Stimulated activated CD8-positive, alpha-beta memory T cell treated with anti-CD3 and anti-CD28 coated beads, Interleukin-4, amount 100 ng/mL, for 24 hours (primary cell): ENCODE measurements around the gene NRIP3.
"Not testable (repeated sequence)": the region's sequence is repeated elsewhere in the genome, so short reads cannot be mapped to it uniquely, and the experiment has no call there.

Source experiments
- DNase-seq: peaks from one replicate; pipeline ENCODE4 v3.0.0-alpha.2; 2020; ENCODE audit warnings: low read depth

The NRIP3 gene

DNA sequence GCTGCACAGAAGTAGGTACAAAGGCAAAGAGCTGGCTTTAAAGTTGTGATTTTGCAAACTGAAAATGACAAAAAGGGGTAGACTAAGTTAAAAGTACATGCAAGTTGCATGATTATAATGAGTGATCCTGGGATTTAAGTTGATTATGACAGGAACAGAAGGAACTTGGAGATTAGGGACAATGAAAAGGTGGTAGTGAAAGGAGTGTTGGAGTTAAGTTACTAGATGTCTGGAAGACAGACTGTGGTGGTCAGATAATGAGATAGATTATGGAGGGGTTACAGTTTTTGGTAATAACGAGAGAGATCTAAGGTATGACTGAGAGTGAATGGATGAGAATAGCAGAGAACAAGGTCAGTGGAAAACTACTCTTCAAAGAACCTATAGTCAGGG is 31.9 kb downstream of the NRIP3 start:
- DNase-seq: no peak

- no peak for DNase-seq
Measured at GRCh38 chr11:8971196-8971923, 32.4 kb downstream of the NRIP3 start.

DNA sequence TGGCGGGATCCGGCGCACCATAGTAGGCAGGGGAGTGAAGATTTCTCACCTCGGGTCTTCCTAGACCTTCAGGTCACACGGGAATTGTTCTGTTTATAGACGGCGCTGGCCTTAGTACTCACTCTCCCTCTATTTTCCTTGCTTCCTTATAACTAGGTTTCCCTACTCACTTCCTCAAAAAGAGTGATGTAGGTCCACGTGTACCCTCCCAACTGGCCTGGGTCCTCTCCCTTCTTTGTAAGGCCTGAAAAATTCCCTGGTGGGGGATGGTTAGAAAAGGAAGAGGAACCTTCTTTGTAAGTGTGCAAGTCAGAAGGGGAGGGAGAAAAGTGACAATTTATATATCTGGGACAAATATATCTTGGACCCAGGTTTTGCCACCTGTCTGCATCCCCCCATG is 36.6 kb downstream of the NRIP3 start:
- no peak for DNase-seq

DNA sequence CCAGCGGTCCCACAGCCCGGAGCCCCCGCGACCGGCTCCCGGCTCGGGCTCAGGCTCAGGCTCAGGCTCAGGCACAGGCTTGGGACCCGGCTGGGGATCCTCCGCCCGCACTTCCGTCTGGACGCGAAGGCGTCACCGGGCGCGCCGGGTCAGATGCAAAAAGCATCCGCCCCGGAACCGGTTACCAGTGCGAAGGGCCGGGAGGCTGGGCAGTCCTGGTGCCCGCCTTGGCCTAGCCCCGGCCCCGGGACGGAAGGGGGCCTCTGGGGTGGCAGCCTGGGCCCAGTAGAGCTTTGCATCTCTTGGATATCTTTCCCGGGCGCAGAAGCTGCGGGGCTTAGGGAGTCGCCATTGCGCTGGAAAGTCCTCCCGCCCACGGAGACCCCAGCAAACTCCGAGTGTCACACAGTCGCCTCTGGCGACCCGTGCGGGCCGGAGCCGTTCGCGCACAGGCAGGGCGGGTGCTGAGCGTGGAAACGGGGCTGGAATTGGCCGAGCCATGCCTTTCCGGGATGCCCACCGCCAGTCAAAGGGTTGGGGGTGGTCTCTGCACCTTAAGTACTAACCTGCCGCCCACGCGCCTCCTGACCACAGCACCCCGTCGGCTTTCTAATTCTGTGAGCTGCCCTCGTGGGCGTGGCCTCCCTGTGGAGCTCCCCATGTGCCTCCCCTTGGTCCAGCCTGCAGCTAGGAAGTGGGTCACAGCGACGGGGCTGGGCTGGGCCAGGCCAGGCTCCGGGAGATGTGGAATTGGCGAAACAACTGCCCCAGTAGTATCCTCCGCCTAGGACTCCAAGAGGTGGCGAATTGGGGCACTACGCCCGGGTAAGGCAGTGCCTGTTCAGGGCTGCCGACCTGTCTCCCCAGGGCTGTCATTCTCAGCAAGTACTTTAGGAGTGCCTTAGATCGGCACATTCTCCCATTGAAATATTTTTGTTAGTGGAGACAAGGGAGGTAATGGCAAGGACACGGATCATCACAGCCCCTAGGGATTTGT is 39.2 kb downstream of the NRIP3 start, which contains the start of gene TMEM9B:
Gene TMEM9B (minus strand): TSS at position 119 of the 997 bp plus-strand sequence. CDS start 129 bp downstream, outside the sequence.
- peak; percentile 79 for DNase-seq

- DNase-seq: peak; percentile 61
Measured at GRCh38 chr11:8963569-8964323, 40.1 kb downstream of the NRIP3 start.

GRCh38 chr11:8962841-8963240 is 41.0 kb downstream of the NRIP3 start:
- DNase-seq: no peak

- no peak for DNase-seq
Measured at GRCh38 chr11:8961401-8961800, 42.4 kb downstream of the NRIP3 start.

GRCh38 chr11:8959546-8960166 is 44.1 kb downstream of the NRIP3 start:
- no peak for DNase-seq

- no peak for DNase-seq
Measured at GRCh38 chr11:8956860-8957259, 46.9 kb downstream of the NRIP3 start.

- DNase-seq: no peak
Measured at GRCh38 chr11:8948886-8949285, 54.9 kb downstream of the NRIP3 start.

DNA sequence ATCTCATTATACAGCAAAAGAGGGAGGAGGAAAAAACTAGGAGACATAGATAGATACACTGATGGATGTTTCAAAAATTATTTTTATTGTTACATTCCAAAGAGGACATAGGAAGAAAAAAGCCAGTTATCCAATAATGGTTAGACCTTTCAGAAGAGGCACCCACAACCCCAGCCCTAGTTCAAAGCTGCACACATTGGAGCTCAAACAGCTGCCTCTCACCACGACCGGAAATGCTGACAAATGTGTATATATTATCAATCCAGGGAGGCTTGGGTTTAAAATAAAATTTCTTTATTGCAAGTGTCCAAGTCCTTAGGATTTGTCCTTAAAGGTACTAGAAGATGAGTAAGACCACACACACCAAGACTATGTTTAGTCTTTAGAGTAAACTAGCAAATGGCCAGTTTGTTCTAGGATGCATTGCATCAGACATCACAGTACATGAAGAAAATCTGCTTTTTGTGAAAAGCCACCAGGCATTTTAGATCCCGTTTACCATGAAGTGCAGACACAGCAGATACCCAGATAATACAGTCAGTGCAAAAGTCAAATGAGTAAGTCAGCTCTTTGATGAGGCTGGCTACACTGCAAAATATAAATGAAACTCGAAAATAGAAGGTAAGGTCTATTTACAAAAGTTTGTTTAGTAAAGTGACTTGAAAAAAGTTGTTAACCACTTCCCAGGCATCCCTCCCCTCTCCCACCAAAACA is 56.4 kb downstream of the NRIP3 start:
- DNase-seq: no peak

DNA sequence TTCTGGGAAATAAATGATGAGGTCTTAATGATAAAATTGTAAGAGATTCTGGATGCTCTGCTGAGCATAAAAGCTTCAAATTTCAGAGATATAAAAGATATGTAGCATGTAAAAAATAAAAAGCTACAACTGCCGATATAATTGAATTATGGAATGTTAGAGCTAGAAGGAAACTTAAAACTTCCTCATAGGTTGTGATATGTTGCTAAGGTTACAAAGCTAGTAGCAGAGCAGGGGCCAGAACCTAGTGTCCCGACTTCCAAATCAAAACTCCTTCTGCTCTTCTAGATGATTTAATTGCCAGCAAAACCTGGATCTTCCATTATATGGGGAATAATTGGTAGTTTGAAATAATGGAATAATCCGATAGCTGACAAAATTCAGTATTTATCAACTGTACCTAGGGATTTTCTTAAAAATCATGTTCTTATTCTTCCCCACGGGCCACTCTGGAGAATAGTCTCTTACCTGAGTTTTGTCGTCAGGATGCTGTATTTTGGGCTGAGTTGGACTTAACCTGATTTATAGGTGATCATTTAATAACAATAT is 61.2 kb downstream of the NRIP3 start, which contains the start of gene ASCL3:
Gene ASCL3 (minus strand): TSS at position 499 of the 549 bp plus-strand sequence. CDS start 4,855 bp downstream, outside the sequence.
- DNase-seq: no peak

- DNase-seq: no peak
Measured at GRCh38 chr11:8941341-8942103, 62.3 kb downstream of the NRIP3 start.

GRCh38 chr11:8937659-8938058 is 66.1 kb downstream of the NRIP3 start:
- no peak for DNase-seq

DNA sequence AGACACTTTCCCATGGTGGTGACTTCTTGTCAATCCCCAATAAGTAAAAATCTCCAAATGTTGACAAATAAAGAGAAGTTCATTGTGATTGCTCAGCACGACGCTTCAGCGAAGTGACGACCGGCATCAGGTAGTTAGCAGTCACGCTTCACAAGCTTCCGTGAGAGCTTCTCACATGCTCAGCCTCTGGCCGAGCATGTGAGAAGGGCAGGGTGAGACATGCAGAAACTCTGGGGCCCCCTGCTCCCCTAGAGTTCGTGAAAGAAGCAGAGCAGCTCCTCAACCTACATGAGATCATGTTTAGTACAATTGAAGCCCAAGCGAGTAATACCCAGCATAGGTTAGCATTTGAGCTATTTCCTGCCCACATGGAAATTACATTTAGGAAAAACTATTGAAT is 66.6 kb downstream of the NRIP3 start:
- no peak for DNase-seq

GRCh38 chr11:8935789-8936188 is 68.0 kb downstream of the NRIP3 start:
- DNase-seq: not testable (repeated sequence)

GRCh38 chr11:8934742-8935488 is 68.9 kb downstream of the NRIP3 start:
- DNase-seq: no peak

DNA sequence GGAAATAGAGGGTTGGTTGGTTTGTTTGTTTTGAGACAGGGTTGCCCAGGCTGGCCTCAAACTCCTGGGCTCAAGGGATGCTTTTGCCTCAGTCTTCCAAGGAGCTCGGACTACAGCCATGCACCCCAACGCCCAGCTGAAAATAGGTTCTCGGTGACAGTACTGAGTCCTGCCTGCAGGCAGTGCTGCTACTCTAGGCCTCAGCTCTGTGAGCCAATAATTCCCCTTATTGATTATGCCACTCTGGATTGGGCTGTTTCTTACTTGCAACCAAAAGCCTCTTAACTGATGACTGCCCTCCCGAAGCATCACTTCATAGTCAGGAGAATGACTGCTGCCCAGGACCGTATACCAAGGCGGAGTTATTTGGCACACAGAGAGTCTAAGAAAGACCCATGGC is 69.9 kb downstream of the NRIP3 start:
- DNase-seq: no peak

GRCh38 chr11:8932564-8933180 is 71.1 kb downstream of the NRIP3 start, which contains the start of gene C11orf16:
TSS of gene C11orf16 (minus strand) at chr11:8932947. CDS start at chr11:8932308, 639 bp downstream.
- DNase-seq: no peak
